HG03354 (cell line): Measurements from ENCODE around the gene KIR2DL4.
"Not testable (repeated sequence)": the region's sequence is repeated elsewhere in the genome, so short reads cannot be mapped to it uniquely, and the experiment has no call there.

Experiments
- ATAC-seq: cut with Tn5 transposase; IDR thresholded peaks from one replicate; pipeline ENCODE4 v1.9.1; 2021; ENCODE audit warnings: mild to moderate bottlenecking; ENCODE audit not compliant: unreplicated experiment, poor library complexity, severe bottlenecking

The KIR2DL4 gene

DNA sequence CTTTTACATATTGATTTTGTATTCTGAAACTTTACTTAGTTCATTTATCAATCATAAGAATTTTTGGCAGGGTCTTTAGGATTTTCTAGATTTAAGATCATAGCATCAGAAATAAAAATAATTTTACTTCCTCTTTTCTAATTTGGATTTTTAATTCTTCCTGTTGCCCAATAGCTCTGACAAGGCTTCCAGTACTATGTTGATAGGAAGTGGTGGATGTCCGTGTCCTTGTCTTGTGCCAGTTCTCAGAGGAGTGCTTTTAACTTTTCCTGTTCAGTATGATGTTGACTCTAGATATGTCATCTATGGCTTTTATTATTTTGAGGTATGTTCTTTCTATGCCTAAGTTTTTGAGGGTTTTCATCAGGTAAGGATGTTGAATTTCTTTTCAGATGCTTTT is 7.7 kb upstream of the KIR2DL4 start:
- ATAC-seq, result no peak

GRCh38 chr19:54804101-54804500 is 691 bp downstream of the KIR2DL4 start:
- no peak for ATAC-seq

DNA sequence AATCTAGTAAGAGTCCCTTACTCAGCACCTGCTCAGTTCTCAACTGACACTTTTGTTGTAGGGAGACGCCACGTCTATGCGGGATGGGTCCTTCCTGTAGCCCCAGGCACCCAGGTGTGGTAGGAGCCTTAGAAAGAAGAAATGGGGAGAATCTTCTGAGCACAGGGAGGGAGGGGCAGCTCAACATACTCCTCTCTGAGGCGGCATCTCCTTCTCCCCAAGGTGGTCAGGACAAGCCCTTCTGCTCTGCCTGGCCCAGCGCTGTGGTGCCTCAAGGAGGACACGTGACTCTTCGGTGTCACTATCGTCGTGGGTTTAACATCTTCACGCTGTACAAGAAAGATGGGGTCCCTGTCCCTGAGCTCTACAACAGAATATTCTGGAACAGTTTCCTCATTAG is 1.2 kb downstream of the KIR2DL4 start:
- ATAC-seq, result no peak

GRCh38 chr19:54805665-54806515 is 2.5 kb downstream of the KIR2DL4 start:
- ATAC-seq, result no peak

GRCh38 chr19:54806516-54806838 is 3.1 kb downstream of the KIR2DL4 start:
- no peak for ATAC-seq

- not testable (repeated sequence) for ATAC-seq
Measured at GRCh38 chr19:54814571-54814970, 11.2 kb downstream of the KIR2DL4 start.

DNA sequence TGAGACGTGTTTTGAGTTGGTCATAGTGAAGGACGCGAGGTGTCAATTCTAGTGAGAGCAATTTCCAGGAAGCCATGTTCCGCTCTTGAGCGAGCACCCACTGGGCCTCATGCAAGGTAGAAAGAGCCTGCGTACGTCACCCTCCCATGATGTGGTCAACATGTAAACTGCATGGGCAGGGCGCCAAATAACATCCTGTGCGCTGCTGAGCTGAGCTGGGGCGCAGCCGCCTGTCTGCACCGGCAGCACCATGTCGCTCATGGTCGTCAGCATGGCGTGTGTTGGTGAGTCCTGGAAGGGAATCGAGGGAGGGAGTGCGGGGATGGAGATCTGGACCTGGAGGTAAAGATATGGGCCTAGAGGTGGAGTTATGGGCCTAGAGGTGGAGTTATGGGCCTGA is 12.8 kb downstream of the KIR2DL4 start, which contains the start of gene KIR3DL1:
KIR3DL1 (plus strand) TSS at position 218 of the 400 bp plus-strand sequence.
- not testable (repeated sequence) for ATAC-seq

- no peak for ATAC-seq
Measured at GRCh38 chr19:54817670-54818536, 14.5 kb downstream of the KIR2DL4 start.

- not testable (repeated sequence) for ATAC-seq
Measured at GRCh38 chr19:54824416-54824815, 21.0 kb downstream of the KIR2DL4 start.

DNA sequence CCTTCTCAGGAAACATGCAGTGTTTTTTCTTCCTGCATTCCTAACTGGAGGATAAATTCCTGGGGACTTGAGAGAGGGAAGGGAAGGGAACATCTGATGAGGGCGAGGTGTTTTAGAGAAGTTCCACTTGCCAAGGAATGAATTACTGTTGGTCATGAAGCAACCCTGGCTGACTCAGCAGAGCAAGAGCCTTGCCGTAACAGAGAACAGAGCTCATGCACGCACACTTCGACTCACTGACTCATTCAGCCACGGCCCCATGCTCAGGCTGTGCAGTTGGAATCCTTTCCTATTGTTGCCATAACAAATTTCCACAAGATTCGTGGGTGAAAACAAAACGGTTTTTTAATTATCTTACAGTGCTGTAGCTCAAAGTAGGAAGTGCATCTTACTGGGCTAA is 21.9 kb downstream of the KIR2DL4 start:
- not testable (repeated sequence) for ATAC-seq

GRCh38 chr19:54828064-54828463 is 24.7 kb downstream of the KIR2DL4 start:
- ATAC-seq, result not testable (repeated sequence)

GRCh38 chr19:54832496-54832895 is 29.1 kb downstream of the KIR2DL4 start, which contains the start of gene KIR2DS4:
KIR2DS4 (plus strand) TSS chr19:54832676.
- not testable (repeated sequence) for ATAC-seq

DNA sequence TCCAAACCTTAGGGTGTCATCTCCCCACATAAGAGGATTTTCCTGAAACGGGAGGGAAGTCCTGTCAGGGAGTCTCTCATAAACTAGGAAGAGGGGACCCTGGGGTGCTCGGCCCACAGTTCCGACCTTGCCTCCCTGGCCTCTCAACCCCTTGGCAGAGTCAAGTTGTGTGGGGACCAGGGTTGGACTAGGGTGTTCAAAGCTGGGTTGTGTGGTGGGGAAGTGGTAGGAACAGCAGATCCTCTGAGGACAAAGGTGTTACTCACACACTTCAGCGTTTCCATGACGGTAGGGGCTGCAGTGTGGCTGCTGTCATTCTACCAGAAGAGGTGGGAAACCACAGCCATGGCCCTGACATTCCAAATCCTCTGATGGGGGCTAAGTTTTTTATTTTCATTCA is 31.7 kb downstream of the KIR2DL4 start:
- not testable (repeated sequence) for ATAC-seq

DNA sequence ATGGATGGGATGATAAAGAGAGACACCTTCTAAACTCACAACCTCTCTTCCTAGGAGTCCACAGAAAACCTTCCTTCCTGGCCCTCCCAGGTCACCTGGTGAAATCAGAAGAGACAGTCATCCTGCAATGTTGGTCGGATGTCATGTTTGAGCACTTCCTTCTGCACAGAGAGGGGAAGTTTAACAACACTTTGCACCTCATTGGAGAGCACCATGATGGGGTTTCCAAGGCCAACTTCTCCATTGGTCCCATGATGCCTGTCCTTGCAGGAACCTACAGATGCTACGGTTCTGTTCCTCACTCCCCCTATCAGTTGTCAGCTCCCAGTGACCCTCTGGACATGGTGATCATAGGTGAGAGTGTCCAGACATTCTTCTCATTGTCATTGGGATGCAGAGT is 34.1 kb downstream of the KIR2DL4 start:
- ATAC-seq, result not testable (repeated sequence)

- ATAC-seq, result not testable (repeated sequence)
Measured at GRCh38 chr19:54843171-54843570, 39.8 kb downstream of the KIR2DL4 start.

GRCh38 chr19:54850061-54850640 is 46.7 kb downstream of the KIR2DL4 start, which contains the start of gene KIR3DL2:
KIR3DL2 (plus strand) TSS chr19:54850443; CDS start chr19:54850476, 33 bp downstream.
- not testable (repeated sequence) for ATAC-seq

- ATAC-seq, result no peak
Measured at GRCh38 chr19:54850930-54851329, 47.5 kb downstream of the KIR2DL4 start.

DNA sequence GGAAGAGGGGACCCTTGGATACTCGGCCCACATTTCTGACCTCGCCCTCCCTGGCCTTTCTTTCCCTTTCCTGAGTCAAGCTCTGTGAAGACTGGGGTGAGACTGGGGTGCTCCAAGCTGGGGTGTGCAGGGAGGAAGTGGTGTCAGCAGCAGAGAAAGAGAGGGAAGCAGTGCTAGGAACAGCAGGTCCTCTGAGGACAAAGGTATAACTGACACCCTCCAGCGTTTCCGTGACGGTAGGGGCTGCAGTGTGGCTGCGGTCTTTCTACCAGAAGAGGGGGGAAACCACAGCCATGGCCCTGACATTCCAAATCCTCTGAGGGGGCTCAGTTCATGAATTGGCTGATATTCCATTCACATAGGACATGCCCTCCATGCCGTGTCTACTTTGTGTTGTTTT is 47.9 kb downstream of the KIR2DL4 start:
- ATAC-seq, result no peak

DNA sequence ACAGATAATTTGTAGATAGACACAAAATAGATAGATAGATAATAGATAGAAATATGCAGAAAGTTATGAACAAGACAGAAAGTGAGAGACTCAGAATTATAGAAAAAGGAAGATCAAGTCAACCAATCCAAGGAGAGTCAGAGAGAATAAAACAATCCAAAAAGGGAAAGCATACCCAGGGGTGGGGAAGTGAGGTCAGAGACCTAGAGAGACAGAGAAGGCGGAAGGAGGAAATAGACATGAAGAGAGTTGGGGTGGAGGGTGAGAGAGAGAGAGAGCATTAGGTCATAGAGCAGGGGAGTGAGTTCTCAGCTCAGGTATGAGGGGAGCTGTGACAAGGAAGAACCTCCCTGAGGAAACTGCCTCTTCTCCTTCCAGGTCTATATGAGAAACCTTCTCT is 51.8 kb downstream of the KIR2DL4 start:
- not testable (repeated sequence) for ATAC-seq

DNA sequence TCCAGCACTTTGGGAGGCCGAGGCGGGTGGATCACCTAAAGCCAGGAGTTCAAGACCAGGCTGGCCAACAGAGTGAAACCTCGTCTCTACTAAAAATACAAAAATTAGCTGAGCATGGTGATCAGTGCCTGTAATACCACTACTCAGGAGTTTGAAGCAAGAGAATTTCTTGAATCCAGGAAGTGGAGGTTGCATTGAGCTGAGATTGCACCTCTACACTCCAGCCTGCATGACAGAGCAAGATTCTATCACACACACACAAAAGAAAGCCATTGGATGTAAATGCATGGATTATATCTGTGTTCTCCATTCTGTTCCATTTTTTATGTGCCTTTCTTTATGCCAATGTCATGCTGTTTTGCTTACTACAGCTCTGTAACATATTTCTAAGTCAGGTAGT is 55.1 kb downstream of the KIR2DL4 start:
- ATAC-seq, result not testable (repeated sequence)
